Measurements from ENCODE around the gene SMPDL3B. TPM values are rescaled to one million over a fixed set of nuclear protein-coding genes. Genes with fewer than 3 reads are reported as not detected.

Gene SMPDL3B
- total and polyA plus RNA-seq, 2 donors = 0.42 to 0.49 TPM

DNA sequence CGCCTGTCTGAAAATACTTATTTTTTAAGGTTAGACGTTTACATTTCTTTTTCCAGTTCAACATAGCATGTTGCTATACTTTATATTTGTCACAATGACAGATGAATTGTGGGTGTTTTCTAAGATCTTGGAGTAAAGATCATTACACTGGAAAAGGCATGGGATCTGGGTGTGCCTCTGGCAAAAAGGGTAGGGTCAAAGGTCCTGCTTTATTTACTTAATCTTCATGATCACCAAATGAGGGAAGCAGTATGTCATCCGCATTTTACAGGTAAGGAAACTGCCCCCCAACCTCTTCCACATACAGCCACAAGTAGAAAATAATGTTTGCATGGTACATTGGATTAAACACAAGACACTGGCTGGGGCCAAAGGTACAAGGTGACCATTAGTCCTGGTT is 12.5 kb upstream of the SMPDL3B start:
- Histone ChIP-seq H3K27ac (ENCODE audit: low read depth) (no peak overlapping the region), H3K4me1 (ENCODE audit: insufficient read depth) (no peaks in the 10 kb centered on the region), H3K4me3 (ENCODE audit: low read depth, low read length) (no peak overlapping the region), H3K36me3 (ENCODE audit: insufficient read depth) (no peaks in the 10 kb centered on the region)
- WGBS = 80% methylated on average over 3 of the region's 3 CpGs
- no peak for DNase-seq (ENCODE audit: extremely low spot score)

DNA sequence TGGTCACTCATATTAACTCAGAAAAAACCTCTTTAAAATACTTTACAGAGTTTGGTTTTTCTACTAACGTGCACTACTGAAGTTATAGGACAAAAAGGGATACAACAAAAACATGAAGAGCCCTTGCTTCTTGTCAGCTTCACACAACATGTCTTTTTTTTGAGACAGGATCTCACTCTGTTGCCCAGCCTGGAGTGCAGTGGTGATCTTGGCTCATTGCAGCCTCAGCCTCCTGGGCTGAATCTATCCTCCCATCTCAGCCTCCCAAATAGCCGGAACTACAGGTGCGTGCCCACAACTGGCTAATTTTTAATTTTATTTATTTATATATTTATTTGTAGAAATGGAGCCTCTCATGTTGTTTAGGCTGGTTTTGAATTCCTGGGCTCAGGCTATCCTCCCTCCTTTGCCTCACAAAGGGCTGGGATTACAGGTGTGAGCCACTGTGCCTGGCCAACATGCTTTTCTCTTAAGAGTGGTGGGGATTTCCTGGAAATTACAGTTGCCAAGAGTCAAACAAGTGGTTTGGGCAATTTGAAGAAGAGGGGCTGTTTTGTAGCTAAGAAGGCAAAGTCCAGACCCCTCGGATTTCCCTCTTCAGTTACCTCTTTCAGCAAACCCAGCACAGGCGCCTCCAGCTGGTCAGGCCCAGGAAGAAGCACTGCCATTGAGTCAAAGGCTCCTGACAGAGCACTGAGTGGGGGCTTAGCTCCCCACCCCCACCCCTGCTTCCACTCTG is 6.4 kb upstream of the SMPDL3B start:
- Histone ChIP-seq H3K4me3 (ENCODE audit: low read depth, low read length) (no peak overlapping the region), H3K4me1 (ENCODE audit: insufficient read depth) (no peaks in the 10 kb centered on the region), H3K36me3 (ENCODE audit: insufficient read depth) (no peaks in the 10 kb centered on the region), H3K27ac (ENCODE audit: low read depth) (no peak overlapping the region)
- no peak for DNase-seq (ENCODE audit: extremely low spot score)
- WGBS = 82% methylated on average over 5 of the region's 5 CpGs

DNA sequence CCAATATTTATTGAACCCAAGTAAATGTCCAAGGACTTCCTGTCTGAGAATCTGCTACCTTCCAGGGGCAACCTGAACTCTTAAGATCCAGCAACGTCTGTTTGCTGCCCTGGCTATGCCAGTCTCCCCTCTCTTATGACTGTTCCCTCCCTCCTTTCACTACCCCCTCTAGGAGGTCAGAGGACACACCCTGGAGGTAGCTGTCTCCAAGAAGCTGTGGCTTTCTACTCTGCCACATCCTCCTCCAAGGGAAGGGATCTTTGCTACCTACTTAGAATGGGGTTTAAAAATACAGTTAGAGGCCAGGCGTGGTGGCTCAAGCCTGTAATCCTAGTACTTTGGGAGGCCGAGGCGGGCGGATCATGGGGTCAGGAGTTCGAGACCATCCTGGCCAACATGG is 3.6 kb upstream of the SMPDL3B start:
- Histone ChIP-seq H3K36me3 (ENCODE audit: insufficient read depth) (no peaks in the 10 kb centered on the region), H3K4me1 (ENCODE audit: insufficient read depth) (no peaks in the 10 kb centered on the region), H3K4me3 (ENCODE audit: low read depth, low read length) (no peak overlapping the region), H3K27ac (ENCODE audit: low read depth) (no peak overlapping the region)
- 84% methylated on average over 6 of the region's 6 CpGs for WGBS
- no peak for DNase-seq (ENCODE audit: extremely low spot score)

DNA sequence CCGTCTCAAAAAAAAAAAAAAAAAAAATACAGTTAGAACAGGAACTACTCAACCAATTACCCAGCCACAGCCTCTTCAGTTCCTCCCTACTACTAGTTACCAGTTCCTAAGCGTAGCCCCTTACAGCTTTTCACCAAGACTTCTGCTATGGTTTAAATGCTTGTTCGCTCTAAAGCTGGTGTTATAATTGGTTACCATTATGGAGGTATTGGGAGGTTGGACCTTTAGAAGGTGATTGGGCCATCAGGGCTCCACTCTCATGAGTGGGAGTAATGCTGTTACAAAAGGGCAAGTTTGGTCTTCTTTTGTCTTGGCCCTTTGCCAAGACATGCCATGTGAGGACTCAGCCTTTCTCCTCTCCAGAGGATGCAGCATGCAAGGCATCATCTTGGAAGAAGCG is 3.0 kb upstream of the SMPDL3B start:
- Histone ChIP-seq H3K4me3 (ENCODE audit: low read depth, low read length) (no peak overlapping the region), H3K27ac (ENCODE audit: low read depth) (no peak overlapping the region), H3K36me3 (ENCODE audit: insufficient read depth) (no peaks in the 10 kb centered on the region), H3K4me1 (ENCODE audit: insufficient read depth) (no peaks in the 10 kb centered on the region)
- DNase-seq (ENCODE audit: extremely low spot score) = no peak
- 75% methylated on average over 4 of the region's 4 CpGs for WGBS

DNA sequence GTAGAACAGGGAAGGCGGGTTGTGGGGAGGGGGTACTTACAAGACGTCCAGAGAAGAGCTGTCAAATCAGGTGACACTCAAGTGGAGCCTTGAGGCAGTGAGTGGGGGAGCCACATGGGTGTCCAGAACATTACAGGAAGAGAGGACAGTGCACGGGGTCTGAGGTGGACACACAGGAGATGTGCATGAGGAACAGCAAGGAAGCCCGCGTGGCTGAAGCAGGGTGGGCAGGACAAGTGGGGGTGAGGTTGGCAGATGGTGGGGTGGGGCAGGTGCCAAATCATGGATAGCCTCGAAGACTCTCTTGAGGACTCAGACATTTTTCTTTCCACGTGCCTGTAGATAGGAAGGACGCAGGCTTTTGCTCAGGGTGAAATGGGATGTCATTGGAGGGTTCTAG is 921 bp downstream of the SMPDL3B start:
- Histone ChIP-seq H3K4me1 (ENCODE audit: insufficient read depth) (no peaks in the 10 kb centered on the region), H3K36me3 (ENCODE audit: insufficient read depth) (no peaks in the 10 kb centered on the region), H3K4me3 (ENCODE audit: low read depth, low read length) (no peak overlapping the region), H3K27ac (ENCODE audit: low read depth) (no peak overlapping the region)
- no peak for DNase-seq (ENCODE audit: extremely low spot score)
- WGBS = 53% methylated on average over 8 of the region's 8 CpGs

DNA sequence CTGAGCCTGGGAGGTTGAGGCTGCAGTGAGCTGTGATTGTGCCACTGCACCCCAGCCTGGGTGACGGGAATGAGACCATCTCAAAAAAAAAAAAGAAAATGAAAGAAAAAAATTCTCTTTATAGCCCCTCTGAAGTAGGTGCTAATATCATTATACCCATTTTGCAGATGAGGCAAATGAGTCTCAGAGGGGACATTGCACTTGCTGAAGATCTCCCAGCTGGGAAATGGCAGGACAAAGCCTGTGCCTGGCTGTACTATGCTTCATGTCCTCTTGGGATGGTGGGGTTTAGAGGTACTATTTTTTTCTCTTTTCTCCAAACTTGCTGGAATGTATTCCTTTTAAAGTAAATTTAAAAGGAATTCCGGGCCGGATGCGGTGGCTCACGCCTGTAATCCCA is 1.6 kb downstream of the SMPDL3B start:
- Histone ChIP-seq H3K36me3 (ENCODE audit: insufficient read depth) (no peaks in the 10 kb centered on the region), H3K4me1 (ENCODE audit: insufficient read depth) (no peaks in the 10 kb centered on the region), H3K27ac (ENCODE audit: low read depth) (no peak overlapping the region), H3K4me3 (ENCODE audit: low read depth, low read length) (no peak overlapping the region)
- 78% methylated on average over 5 of the region's 5 CpGs for WGBS
- DNase-seq (ENCODE audit: extremely low spot score) = no peak

DNA sequence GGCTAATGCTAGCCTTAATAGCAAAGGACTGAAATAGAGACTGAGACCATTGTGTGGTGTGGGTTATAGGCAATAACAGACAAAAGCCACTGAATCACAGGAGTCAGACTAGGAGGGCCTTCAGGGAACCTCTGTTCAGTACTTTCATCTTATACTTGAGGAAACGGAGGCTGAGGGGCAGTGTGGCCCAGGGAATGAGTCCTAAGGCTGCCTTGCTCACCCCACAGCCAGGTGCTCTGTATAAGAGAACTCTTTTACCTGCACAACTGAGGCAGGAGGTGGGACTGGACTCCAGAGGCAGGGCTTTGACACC is 2.7 kb downstream of the SMPDL3B start:
- WGBS = 51% methylated on average over 1 of the region's 1 CpG
- H3K27ac ChIP-seq (ENCODE audit: low read depth) = no peak overlapping the region

DNA sequence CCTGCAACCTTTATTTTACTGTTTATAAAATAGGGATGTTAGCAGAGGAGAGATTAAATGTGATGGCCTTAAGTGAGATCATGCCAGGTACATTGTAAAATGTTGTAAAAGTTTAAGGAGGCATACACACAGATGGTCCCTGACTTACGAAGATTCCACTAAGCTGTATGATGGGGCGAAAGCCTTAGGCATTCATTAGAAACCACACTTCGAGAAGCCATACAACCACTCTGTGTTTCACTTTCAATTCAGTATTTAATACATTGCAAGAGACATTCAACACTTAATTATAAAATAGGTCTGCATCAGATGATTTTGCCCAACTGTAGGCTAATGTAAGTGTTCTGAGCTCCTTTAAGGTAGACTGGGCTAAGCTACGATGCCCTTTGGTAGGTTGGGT is 3.7 kb downstream of the SMPDL3B start:
- Histone ChIP-seq H3K4me3 (ENCODE audit: low read depth, low read length) (no peak overlapping the region), H3K4me1 (ENCODE audit: insufficient read depth) (no peaks in the 10 kb centered on the region), H3K27ac (ENCODE audit: low read depth) (no peak overlapping the region), H3K36me3 (ENCODE audit: insufficient read depth) (no peaks in the 10 kb centered on the region)
- WGBS = 87% methylated on average over 4 of the region's 4 CpGs
- no peak for DNase-seq (ENCODE audit: extremely low spot score)

More for the DNA sequence above, 2.7 kb downstream of the SMPDL3B start:
- Histone ChIP-seq H3K4me1 (ENCODE audit: insufficient read depth) (no peaks in the 10 kb centered on the region), H3K36me3 (ENCODE audit: insufficient read depth) (no peaks in the 10 kb centered on the region), H3K4me3 (ENCODE audit: low read depth, low read length) (no peak overlapping the region)
- no peak for DNase-seq (ENCODE audit: extremely low spot score)

DNA sequence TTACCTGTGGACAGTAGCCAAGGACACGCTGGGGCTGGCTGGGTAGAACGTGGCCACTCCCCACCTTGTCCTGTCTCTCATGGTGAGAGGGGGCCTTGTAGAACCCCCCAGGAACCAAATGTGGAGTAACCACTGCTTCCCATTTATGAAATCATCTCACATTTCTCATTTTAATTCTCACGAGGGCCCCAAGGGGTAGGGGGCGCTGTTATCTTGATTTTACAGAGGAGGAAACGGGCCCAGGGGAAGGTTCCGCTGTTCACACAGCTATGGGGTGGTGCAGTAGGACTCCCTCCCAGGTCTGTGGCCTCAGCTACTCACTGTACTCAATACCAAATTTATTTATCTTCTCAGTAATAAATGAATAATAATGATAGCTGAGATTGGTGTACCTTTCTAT is 5.5 kb downstream of the SMPDL3B start:
- DNase-seq (ENCODE audit: extremely low spot score) = no peak
- 47% methylated on average over 6 of the region's 6 CpGs for WGBS
- Histone ChIP-seq H3K4me1 (ENCODE audit: insufficient read depth) (no peaks in the 10 kb centered on the region), H3K36me3 (ENCODE audit: insufficient read depth) (no peaks in the 10 kb centered on the region), H3K27ac (ENCODE audit: low read depth) (no peak overlapping the region), H3K4me3 (ENCODE audit: low read depth, low read length) (no peak overlapping the region)

DNA sequence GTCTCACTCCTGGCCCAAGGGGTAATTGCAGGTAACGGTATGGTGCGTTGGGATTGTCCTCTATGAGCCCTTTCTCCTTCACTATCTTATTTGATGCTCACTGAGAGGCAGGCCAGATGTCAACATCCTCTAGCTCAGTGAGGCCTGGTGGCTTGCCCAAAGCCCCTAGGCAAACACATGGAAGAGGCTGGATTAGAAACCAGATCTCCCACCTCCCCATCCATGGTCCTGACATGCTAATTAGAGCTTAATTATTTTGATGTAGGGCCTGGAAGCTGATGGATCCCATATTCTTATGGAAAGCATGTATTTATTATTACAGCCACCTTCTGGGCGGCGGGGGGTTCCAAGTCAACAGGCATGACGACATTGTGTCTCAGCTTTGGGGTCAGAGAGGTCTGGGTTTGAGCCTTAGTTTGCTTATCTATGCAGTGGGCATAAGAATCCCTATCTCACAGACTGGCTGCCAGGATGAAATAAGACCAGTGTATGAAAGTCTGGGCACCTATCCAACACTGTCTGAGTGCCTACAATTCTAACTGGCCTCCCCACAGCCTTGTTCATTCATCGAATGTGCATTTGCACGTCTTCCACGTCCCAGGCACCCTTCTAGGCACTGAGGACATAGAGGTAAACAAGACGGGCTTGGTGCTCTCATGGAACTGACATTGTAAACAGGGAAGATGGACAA is 6.2 kb downstream of the SMPDL3B start:
- H3K4me3 ChIP-seq (ENCODE audit: low read depth, low read length) = no peak overlapping the region
- H3K36me3 ChIP-seq (ENCODE audit: insufficient read depth) = no peaks in the 10 kb centered on the region
- H3K4me1 ChIP-seq (ENCODE audit: insufficient read depth) = no peaks in the 10 kb centered on the region
- WGBS = 84% methylated on average over 9 of the region's 9 CpGs
- no peak overlapping the region for H3K27ac ChIP-seq (ENCODE audit: low read depth)
- no peak for DNase-seq (ENCODE audit: extremely low spot score)

DNA sequence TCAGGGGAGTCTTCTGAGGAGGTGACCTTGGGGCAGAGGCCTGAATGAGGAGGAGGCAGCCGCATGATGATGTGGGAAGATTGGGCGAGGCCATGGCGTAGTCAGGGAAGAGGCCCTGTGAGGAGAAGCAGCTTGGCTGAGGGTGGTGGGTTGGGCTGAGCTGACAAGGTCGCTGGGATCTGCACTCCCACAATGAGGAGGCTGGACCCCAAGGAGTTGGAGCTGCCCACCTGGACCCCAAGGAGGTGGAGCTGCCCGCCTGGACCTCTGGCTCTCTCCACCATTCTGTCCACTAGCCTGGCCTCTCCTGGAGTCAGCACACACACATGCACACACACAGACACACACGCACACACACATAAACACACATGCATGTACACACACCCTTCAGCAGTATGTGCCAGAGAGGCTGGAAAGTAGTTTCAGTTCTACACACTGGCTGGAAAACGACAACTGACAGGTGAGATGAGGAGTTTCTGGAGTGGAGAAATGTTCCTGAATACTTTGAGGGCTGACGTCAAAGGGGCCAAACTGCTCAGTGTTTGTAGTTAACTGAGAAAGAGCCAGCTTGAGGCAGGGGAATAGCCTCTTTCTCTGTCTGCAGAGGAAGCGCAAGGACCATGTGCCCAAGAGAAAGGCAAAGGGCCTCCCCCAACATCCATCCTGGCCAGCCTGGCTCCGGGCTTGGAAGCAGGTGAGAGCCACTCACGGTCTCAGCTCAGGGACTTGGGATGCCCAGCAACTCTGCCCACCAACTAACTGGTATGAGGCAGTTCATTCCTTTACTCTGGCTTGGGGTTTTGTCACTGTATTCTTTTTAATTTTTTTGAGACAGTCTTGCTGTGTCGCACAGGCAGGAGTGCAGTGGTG is 7.1 kb downstream of the SMPDL3B start:
- no peak overlapping the region for H3K27ac ChIP-seq (ENCODE audit: low read depth)
- WGBS = 80% methylated on average over 12 of the region's 12 CpGs
- no peak for DNase-seq (ENCODE audit: extremely low spot score)
- H3K4me3 ChIP-seq (ENCODE audit: low read depth, low read length) = no peak overlapping the region
- no peaks in the 10 kb centered on the region for H3K36me3 ChIP-seq (ENCODE audit: insufficient read depth)
- no peaks in the 10 kb centered on the region for H3K4me1 ChIP-seq (ENCODE audit: insufficient read depth)

DNA sequence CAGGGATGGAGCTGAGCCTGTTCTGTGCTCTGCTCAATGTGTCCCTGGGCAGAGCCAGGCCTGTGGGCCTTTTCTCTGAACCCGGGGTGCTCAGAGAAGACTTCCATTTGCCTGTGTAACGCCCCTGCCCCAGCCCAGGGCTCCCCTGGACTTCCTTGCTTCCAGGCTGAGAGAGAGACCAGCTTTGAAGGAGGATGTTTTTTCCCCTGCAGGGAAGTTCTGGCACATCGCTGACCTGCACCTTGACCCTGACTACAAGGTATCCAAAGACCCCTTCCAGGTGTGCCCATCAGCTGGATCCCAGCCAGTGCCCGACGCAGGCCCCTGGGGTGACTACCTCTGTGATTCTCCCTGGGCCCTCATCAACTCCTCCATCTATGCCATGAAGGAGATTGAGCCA is 10.2 kb downstream of the SMPDL3B start:
- 82% methylated on average over 5 of the region's 5 CpGs for WGBS
- H3K27ac ChIP-seq (ENCODE audit: low read depth) = no peak overlapping the region
- no peak for DNase-seq (ENCODE audit: extremely low spot score)

DNA sequence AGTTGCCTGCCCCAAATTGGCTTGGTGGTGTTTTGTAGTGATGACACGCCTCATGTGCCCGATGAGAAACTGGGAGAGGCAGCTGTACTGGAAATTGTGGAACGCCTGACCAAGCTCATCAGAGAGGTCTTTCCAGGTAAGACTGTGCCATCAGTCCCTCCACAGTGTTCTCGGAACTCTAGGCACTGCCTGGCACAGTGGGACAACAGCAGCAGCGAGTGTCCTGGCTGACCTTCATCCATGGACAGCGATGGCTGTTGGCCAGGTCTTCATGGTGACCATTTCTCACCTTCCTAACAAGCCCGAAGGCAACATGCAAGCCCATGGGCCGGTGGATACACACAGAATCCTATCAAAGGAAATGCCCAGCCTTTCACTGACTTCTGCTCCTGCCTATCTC is 14.2 kb downstream of the SMPDL3B start:
- no peak for DNase-seq (ENCODE audit: extremely low spot score)
- Histone ChIP-seq H3K4me1 (ENCODE audit: insufficient read depth) (no peaks in the 10 kb centered on the region), H3K27ac (ENCODE audit: low read depth) (no peak overlapping the region), H3K36me3 (ENCODE audit: insufficient read depth) (no peaks in the 10 kb centered on the region), H3K4me3 (ENCODE audit: low read depth, low read length) (no peak overlapping the region)
- WGBS = 89% methylated on average over 8 of the region's 8 CpGs

More for the DNA sequence above, 10.2 kb downstream of the SMPDL3B start:
- Histone ChIP-seq H3K4me1 (ENCODE audit: insufficient read depth) (no peaks in the 10 kb centered on the region), H3K36me3 (ENCODE audit: insufficient read depth) (no peaks in the 10 kb centered on the region), H3K4me3 (ENCODE audit: low read depth, low read length) (no peak overlapping the region)

DNA sequence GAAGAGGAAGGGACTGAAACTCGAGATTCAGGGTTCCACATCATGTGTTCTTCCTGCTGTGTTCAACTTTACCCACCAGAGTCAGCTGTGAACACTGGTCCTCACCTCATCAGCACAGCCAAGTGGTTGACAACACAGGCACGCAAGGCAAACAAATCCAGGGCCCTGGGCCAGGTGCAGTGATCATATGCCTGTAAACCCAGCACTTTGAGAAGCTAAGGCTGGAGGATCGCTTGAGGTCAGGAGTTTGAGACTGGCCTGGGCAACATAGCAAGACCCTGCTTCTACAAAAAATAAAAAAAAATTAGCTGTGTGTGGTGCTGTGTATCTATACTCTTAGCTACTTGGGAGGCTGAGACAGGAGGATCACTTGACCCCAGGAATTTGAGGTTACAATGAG is 16.6 kb downstream of the SMPDL3B start:
- Histone ChIP-seq H3K4me3 (ENCODE audit: low read depth, low read length) (no peak overlapping the region), H3K36me3 (ENCODE audit: insufficient read depth) (no peaks in the 10 kb centered on the region), H3K27ac (ENCODE audit: low read depth) (no peak overlapping the region), H3K4me1 (ENCODE audit: insufficient read depth) (no peaks in the 10 kb centered on the region)
- 72% methylated on average over 3 of the region's 3 CpGs for WGBS
- DNase-seq (ENCODE audit: extremely low spot score) = no peak
